Upper lobe of left lung (tissue), 6 donors: Measurements from ENCODE around the gene BPIFA3. TPM values are rescaled to one million over a fixed set of nuclear protein-coding genes. Genes with fewer than 3 reads are reported as not detected.

ENCODE experiments used
- ATAC-seq, 2 donors: fragments of 200-7000 bp; cut with Tn5 transposase; one replicate each; pipeline ENCODE4 v1.9.1; 2022; ENCODE audit warnings: mild to moderate bottlenecking in 2 of 2, moderate library complexity in 2 of 2; ENCODE audit not compliant: low FRiP score in 2 of 2
- DNase-seq, 2 donors: peaks; one replicate each; pipeline ENCODE4 v3.0.0-alpha.2; 2019 to 2020
- H3K27ac ChIP-seq, 4 donors: fragments of 200-600 bp; sonication (generic); one replicate each; pipeline ENCODE4 v1.5.1; 2016 to 2019
- H3K27me3 ChIP-seq, 4 donors: fragments of 200-600 bp; sonication (generic); one replicate each; pipeline ENCODE4 v1.5.1; 2017 to 2019
- H3K36me3 ChIP-seq, 4 donors: fragments of 200-600 bp; sonication (generic); one replicate each; pipeline ENCODE4 v1.5.1; 2016 to 2019
- H3K4me1 ChIP-seq, 4 donors: fragments of 200-600 bp; sonication (generic); one replicate each; pipeline ENCODE4 v1.5.1; 2018 to 2019
- H3K4me3 ChIP-seq, 4 donors: fragments of 200-600 bp; sonication (generic); one replicate each; pipeline ENCODE4 v1.5.1; 2017 to 2019; ENCODE audit warnings: mild to moderate bottlenecking in 2 of 4, moderate library complexity in 1 of 4
- H3K9me3 ChIP-seq, 4 donors: fragments of 200-600 bp; sonication (generic); one replicate each; pipeline ENCODE4 v1.5.1; 2018 to 2019
- CTCF ChIP-seq, 6 experiments: fragments of 450-650 bp in 4 of 6; fragments of 200-600 bp in 2 of 6; sonication (generic) in 2 of 6; IDR thresholded peaks; one replicate each; pipeline ENCODE4 v1.5.1; 2016 to 2019; ENCODE audit warnings: antibody characterized with exemption in 6 of 6
- EP300 ChIP-seq, 4 donors: sonication (generic); formaldehyde crosslinking; IDR thresholded peaks; one replicate each; pipeline ENCODE4 v1.5.1; 2017; ENCODE audit warnings: antibody characterized with exemption in 4 of 4, control low read depth in 2 of 4
- POLR2A ChIP-seq, 4 donors: fragments of 450-650 bp; IDR thresholded peaks; one replicate each; pipeline ENCODE4 v1.5.1; 2016 to 2017; ENCODE audit warnings: antibody characterized with exemption in 4 of 4, mild to moderate bottlenecking in 2 of 4
- POLR2AphosphoS5 ChIP-seq, 2 donors: sonication (generic); formaldehyde crosslinking; IDR thresholded peaks; one replicate each; pipeline ENCODE4 v1.5.1; 2017; ENCODE audit warnings: antibody characterized with exemption in 2 of 2
- WGBS, 2 donors: methylation state at CpG; one replicate each; pipeline ENCODE4 v1.1.5; 2017 to 2018; 5-methylcytosine and 5-hydroxymethylcytosine counted together
- total RNA-seq, 6 donors: library from RNA; depleted of rRNA in 4 of 6; stranded (reverse); fragments of >200 nt in 4 of 6; gene quantifications; one replicate each; pipeline versions ENCODE4 v1.1.0 to v1.2.1, GENCODE V29; 2016 to 2021
- donor health status: DM: no; HTN: no; CAD: no; lungs with moderate emphysema.
- donor health status: DM: no; HTN: yes; CAD: no; lungs with severe emphysema.

The BPIFA3 gene
- total RNA-seq, 6 donors from 2014 or later = not detected

GRCh38 chr20:33275871-33276270 lies 58.7 kb downstream of the BPIFA3 start:
- 49 to 67% methylated on average over 3 of the region's 3 CpGs for WGBS, 2 donors
- no peak overlapping the region for H3K27ac ChIP-seq
- no peaks in the 10 kb centered on the region for H3K4me1 ChIP-seq
- no peaks in the 10 kb centered on the region for H3K27me3 ChIP-seq
- DNase-seq = no peak
- no peak for ATAC-seq
- no peaks in the 10 kb centered on the region for H3K36me3 ChIP-seq
- H3K4me3 ChIP-seq = no peak overlapping the region
- TF ChIP-seq EP300 (IDR thresholded peaks at IDR 0.05) (no peak), CTCF (IDR thresholded peaks at IDR 0.05) (no peak)
- no peaks in the 10 kb centered on the region for H3K9me3 ChIP-seq

GRCh38 chr20:33276303-33277113 lies 59.4 kb downstream of the BPIFA3 start:
- ATAC-seq (no peak), DNase-seq (no peak)
- TF ChIP-seq CTCF (IDR thresholded peaks at IDR 0.05) (no peak), POLR2AphosphoS5 (IDR thresholded peaks at IDR 0.05) (no peak), POLR2A (IDR thresholded peaks at IDR 0.05) (no peak), EP300 (IDR thresholded peaks at IDR 0.05) (no peak)
- 79 to 80% methylated on average over 6 to 11 of the region's 12 CpGs for WGBS, 2 donors
- no peaks in the 10 kb centered on the region for H3K36me3 ChIP-seq
- no peak overlapping the region for H3K27ac ChIP-seq
- H3K9me3 ChIP-seq = no peaks in the 10 kb centered on the region
- H3K4me3 ChIP-seq = no peak overlapping the region
- no peaks in the 10 kb centered on the region for H3K4me1 ChIP-seq
- H3K27me3 ChIP-seq = no peaks in the 10 kb centered on the region

Other genes with a start within 250 kb of the BPIFA3 start
- not detected for gene SUN5, start 212.9 kb upstream of the BPIFA3 start, total RNA-seq
- 1 to 10 TPM in 1 of 6 donors, under 1 TPM in 2, not detected in 3; 0.23 to 3.1 (median 0.27) TPM for gene BPIFB2, start 209.6 kb upstream of the BPIFA3 start, total RNA-seq
- gene BPIFB6, start 185.7 kb upstream of the BPIFA3 start, total RNA-seq = not detected
- gene BPIFB3, start 163.4 kb upstream of the BPIFA3 start, total RNA-seq = not detected
- not detected for gene BPIFB4, start 137.7 kb upstream of the BPIFA3 start, total RNA-seq
- not detected for gene BPIFA2, start 49.2 kb upstream of the BPIFA3 start, total RNA-seq
- 10 to 100 TPM in 2 of 6 donors, 1 to 10 TPM in 2, under 1 TPM in 2; 0.26 to 61.8 (median 2.6) TPM for gene BPIFA1, start 18.6 kb downstream of the BPIFA3 start, total RNA-seq
- 100 to 1,000 TPM in 2 of 6 donors, 10 to 100 TPM in 3, 1 to 10 TPM in 1; 4.8 to 323 (median 35.3) TPM for gene BPIFB1, start 65.9 kb downstream of the BPIFA3 start, total RNA-seq
- gene CDK5RAP1, start 184.2 kb downstream of the BPIFA3 start, total RNA-seq = 10 to 100 TPM; 19.1 to 33.7 (median 25.0) TPM
- 10 to 100 TPM in 3 of 6 donors, 1 to 10 TPM in 3; 8.2 to 23.4 (median 11.3) TPM for gene SNTA1, start 226.4 kb downstream of the BPIFA3 start, total RNA-seq